SK-N-SH treated with all-trans-retinoic acid at 6 μM for 48 hours (cell line): ENCODE data around the gene MESP1.

Source experiments
- ATAC-seq: fragments of 200-7000 bp; cut with Tn5 transposase; 3 replicates; pipeline ENCODE4 v1.9.1; 2020; ENCODE audit warnings: mild to moderate bottlenecking, moderate library complexity
- ARNTL ChIP-seq: fragments of 450-650 bp; formaldehyde crosslinking; IDR thresholded peaks from 2 replicates; pipeline ENCODE4 v1.5.0; 2020; ENCODE audit warnings: low read depth, mild to moderate bottlenecking, moderate library complexity, borderline replicate concordance
- BACH2 ChIP-seq: fragments of 250-450 bp; sonication (Bioruptor Pico); IDR thresholded peaks from 2 replicates; pipeline ENCODE4 v1.9.0; 2021; ENCODE audit warnings: mild to moderate bottlenecking, borderline replicate concordance
- CSDC2 ChIP-seq: fragments of 250-450 bp; sonication (Bioruptor Pico); IDR thresholded peaks from 2 replicates; pipeline ENCODE4 v1.5.0; 2020; ENCODE audit warnings: mild to moderate bottlenecking, moderate library complexity
- ESRRG ChIP-seq: fragments of 250-450 bp; sonication (Bioruptor Pico); IDR thresholded peaks from 2 replicates; pipeline ENCODE4 v1.6.1; 2021; ENCODE audit warnings: mild to moderate bottlenecking
- GLIS3 ChIP-seq: fragments of 250-450 bp; sonication (Bioruptor Pico); IDR thresholded peaks from 2 replicates; pipeline ENCODE4 v1.5.0; 2020; ENCODE audit warnings: mild to moderate bottlenecking, moderate library complexity
- ISL1 ChIP-seq: fragments of 250-450 bp; sonication (Bioruptor Pico); IDR thresholded peaks from 2 replicates; pipeline ENCODE4 v2.1.2; 2022; ENCODE audit warnings: mild to moderate bottlenecking, moderate library complexity
- OSR1 ChIP-seq: fragments of 250-450 bp; sonication (Bioruptor Pico); IDR thresholded peaks from 2 replicates; pipeline ENCODE4 v1.8.0; 2022; ENCODE audit warnings: moderate library complexity, mild to moderate bottlenecking, inconsistent platforms
- PPARA ChIP-seq: fragments of 250-450 bp; sonication (Bioruptor Pico); IDR thresholded peaks from 2 replicates; pipeline ENCODE4 v1.5.0; 2020; ENCODE audit warnings: mild to moderate bottlenecking, borderline replicate concordance
- SNAI2 ChIP-seq: fragments of 250-450 bp; sonication (Bioruptor Pico); IDR thresholded peaks from 2 replicates; pipeline ENCODE4 v1.5.0; 2020; ENCODE audit warnings: mild to moderate bottlenecking, moderate library complexity
- TCF4 ChIP-seq: fragments of 250-450 bp; sonication (Bioruptor Pico); IDR thresholded peaks from 2 replicates; pipeline ENCODE4 v1.8.0; 2021; ENCODE audit warnings: mild to moderate bottlenecking, moderate library complexity, borderline replicate concordance
- ZC3H10 ChIP-seq: fragments of 250-450 bp; sonication (Bioruptor Pico); IDR thresholded peaks from 2 replicates; pipeline ENCODE4 v1.5.1; 2021; ENCODE audit warnings: mild to moderate bottlenecking, moderate library complexity
- ZFP3 ChIP-seq: fragments of 250-450 bp; sonication (Bioruptor Pico); IDR thresholded peaks from 2 replicates; pipeline ENCODE4 v1.5.0; 2020; ENCODE audit warnings: mild to moderate bottlenecking, moderate library complexity
- ZFP30 ChIP-seq: fragments of 450-650 bp; formaldehyde crosslinking; IDR thresholded peaks from 2 replicates; pipeline ENCODE4 v1.5.0; 2022; ENCODE audit warnings: mild to moderate bottlenecking, moderate library complexity
- ZNF565 ChIP-seq: fragments of 450-650 bp; formaldehyde crosslinking; conservative IDR thresholded peaks from 2 replicates; pipeline ENCODE4 v1.5.0; 2020; ENCODE audit warnings: low read depth, mild to moderate bottlenecking, moderate library complexity
- ZNF70 ChIP-seq: fragments of 450-650 bp; formaldehyde crosslinking; IDR thresholded peaks from 2 replicates; pipeline ENCODE4 v1.5.0; 2020; ENCODE audit warnings: mild to moderate bottlenecking, moderate library complexity
- ZNF8 ChIP-seq: fragments of 450-650 bp; formaldehyde crosslinking; IDR thresholded peaks from 2 replicates; pipeline ENCODE4 v1.5.0; 2020; ENCODE audit warnings: mild to moderate bottlenecking, moderate library complexity
- TF ChIP-seq, protein P1 (sequence below): fragments of 250-450 bp; sonication (Bioruptor Pico); IDR thresholded peaks from 2 replicates; pipeline ENCODE4 v1.5.1; 2020; ENCODE audit warnings: low read depth, mild to moderate bottlenecking, moderate library complexity
- TF ChIP-seq, protein P2 (sequence below): fragments of 250-450 bp; sonication (Bioruptor Pico); IDR thresholded peaks from 2 replicates; pipeline ENCODE4 v1.8.0; 2020; ENCODE audit warnings: mild to moderate bottlenecking, moderate library complexity, borderline replicate concordance
- TF ChIP-seq, protein P3 (sequence below): fragments of 250-450 bp; sonication (Bioruptor Pico); IDR thresholded peaks from 2 replicates; pipeline ENCODE4 v1.5.0; 2020; ENCODE audit warnings: mild to moderate bottlenecking, moderate library complexity
- TF ChIP-seq, protein P4 (sequence below): fragments of 250-450 bp; sonication (Bioruptor Pico); IDR thresholded peaks from 2 replicates; pipeline ENCODE4 v1.5.1; 2021; ENCODE audit warnings: mild to moderate bottlenecking, moderate library complexity

MESP1 gene

DNA sequence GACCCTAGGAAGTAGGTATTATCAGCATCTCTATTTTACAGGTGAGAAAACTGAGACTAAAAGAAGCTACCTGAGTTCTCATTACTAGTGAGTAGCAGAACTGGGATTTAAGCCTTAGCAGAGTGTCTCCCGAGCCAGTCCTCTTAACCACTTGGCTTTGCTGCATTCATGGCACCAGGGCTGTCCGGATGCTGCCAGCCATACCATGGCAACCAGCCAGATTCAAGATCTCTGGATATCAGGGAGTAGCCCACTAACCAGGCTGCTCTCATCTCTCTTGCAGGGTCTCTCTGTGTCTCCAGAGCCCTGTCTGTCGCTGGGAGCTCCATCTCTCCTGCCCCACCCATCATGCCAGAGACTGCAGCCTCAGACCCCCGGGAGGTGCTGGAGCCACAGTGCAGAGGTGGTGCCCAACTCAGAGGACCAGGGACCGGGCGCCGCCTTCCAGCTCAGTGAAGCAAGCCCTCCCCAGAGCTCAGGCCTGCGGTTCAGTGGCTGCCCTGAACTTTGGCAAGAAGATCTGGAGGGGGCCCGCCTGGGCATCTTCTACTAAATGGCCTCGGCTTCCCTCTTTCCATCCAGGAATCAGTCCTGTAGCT is 26.8 kb upstream of the MESP1 start (continued):
- no peak for TF ChIP-seq PPARA (CRISPR knock-in tag)
- TF ChIP-seq, protein P1, sequence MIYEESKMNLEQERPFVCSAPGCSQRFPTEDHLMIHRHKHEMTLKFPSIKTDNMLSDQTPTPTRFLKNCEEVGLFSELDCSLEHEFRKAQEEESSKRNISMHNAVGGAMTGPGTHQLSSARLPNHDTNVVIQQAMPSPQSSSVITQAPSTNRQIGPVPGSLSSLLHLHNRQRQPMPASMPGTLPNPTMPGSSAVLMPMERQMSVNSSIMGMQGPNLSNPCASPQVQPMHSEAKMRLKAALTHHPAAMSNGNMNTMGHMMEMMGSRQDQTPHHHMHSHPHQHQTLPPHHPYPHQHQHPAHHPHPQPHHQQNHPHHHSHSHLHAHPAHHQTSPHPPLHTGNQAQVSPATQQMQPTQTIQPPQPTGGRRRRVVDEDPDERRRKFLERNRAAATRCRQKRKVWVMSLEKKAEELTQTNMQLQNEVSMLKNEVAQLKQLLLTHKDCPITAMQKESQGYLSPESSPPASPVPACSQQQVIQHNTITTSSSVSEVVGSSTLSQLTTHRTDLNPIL = no peak

DNA sequence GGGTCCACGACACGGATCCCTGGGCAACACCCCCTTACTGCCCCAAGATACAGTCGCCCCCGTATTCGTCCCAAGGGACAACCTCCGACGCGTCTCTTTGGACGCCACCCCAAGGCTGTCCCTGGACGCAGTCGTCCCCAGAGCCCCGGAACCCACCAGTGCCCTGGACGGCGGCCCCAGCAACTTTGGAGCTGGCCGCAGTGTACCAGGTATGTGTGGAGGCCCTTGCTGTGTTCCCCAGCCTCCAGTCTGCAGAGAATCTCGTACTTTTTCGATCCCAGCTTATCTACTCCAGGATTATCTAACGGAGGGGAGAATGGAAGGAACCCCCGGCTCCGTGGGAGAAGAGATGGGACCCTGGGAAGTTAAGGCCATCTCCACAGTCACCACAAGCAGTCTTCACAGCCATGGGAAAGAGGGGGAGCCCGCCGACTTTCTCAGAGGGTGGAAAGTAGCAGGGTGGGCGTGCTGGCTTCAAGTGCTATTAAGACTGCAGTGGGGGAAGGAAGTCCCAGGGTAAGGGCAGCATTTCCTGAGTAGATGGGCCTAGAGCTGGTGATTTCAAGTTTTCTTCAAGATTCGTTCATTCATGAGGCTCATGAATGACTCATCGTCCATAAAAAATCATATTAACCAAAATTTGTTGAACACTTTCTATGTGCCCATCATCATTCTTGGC is 26.2 kb upstream of the MESP1 start:
- ATAC-seq = no peak
- TF ChIP-seq ZC3H10 = no peak
- TF ChIP-seq, protein P1 = no peak
- TF ChIP-seq, all 23 proteins: peak for 0

DNA sequence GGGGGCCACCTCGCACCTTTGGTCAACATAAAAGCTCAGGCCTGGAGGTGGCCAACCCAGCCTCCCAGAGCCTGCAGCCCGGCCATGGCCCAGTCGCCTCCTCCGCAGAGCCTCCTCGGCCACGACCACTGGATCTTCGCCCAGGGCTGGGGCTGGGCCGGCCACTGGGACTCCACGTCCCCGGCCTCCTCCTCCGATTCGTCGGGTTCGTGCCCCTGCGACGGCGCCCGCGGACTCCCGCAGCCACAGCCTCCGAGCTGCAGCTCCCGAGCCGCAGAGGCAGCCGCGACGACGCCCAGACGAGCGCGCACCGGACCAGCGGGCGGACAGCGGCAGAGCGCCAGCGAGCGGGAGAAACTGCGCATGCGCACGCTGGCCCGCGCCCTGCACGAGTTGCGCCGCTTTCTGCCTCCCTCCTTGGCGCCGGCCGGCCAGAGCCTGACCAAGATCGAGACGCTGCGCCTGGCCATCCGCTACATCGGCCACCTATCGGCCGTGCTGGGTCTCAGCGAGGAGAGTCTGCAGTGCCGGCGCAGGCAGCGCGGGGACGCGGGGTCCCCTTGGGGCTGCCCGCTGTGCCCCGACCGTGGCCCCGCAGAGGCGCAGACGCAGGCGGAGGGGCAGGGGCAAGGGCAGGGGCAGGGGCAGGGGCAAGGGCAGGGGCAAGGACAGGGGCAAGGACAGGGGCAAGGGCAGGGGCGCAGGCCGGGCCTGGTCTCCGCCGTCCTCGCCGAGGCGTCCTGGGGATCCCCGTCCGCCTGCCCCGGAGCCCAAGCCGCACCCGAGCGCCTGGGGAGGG is 25.4 kb upstream of the MESP1 start, which contains the start of gene MESP2:
Gene MESP2 (plus strand): TSS at position 59 of the 799 bp plus-strand sequence. CDS start 26 bp downstream, at position 85.
- TF ChIP-seq, protein P2, sequence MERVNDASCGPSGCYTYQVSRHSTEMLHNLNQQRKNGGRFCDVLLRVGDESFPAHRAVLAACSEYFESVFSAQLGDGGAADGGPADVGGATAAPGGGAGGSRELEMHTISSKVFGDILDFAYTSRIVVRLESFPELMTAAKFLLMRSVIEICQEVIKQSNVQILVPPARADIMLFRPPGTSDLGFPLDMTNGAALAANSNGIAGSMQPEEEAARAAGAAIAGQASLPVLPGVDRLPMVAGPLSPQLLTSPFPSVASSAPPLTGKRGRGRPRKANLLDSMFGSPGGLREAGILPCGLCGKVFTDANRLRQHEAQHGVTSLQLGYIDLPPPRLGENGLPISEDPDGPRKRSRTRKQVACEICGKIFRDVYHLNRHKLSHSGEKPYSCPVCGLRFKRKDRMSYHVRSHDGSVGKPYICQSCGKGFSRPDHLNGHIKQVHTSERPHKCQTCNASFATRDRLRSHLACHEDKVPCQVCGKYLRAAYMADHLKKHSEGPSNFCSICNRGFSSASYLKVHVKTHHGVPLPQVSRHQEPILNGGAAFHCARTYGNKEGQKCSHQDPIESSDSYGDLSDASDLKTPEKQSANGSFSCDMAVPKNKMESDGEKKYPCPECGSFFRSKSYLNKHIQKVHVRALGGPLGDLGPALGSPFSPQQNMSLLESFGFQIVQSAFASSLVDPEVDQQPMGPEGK (CRISPR knock-in tag) = no peak
- TF ChIP-seq BACH2 (CRISPR knock-in tag) = no peak
- TF ChIP-seq ZNF70 = peak; percentile 79
- peak; percentile 85 for ATAC-seq

DNA sequence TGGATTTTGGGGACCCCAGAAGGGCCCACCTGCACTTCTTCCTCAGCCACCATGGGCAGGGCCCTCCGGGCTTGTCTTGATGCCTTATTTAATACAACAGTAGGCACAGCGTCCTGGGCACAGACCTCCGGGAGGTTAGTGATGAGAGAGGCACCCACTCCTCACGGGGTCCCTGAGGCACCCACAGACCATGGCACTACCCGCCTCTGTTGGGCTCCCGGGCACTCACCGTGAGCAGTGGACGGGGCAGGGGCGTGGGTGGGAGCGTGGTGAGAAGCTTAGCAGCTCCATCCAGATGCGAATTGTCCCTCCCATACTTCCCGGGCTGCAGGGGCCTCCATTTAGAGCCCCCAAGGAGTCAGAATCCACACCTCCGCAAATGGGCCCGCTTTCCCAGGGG is 24.8 kb upstream of the MESP1 start:
- TF ChIP-seq, protein P3, sequence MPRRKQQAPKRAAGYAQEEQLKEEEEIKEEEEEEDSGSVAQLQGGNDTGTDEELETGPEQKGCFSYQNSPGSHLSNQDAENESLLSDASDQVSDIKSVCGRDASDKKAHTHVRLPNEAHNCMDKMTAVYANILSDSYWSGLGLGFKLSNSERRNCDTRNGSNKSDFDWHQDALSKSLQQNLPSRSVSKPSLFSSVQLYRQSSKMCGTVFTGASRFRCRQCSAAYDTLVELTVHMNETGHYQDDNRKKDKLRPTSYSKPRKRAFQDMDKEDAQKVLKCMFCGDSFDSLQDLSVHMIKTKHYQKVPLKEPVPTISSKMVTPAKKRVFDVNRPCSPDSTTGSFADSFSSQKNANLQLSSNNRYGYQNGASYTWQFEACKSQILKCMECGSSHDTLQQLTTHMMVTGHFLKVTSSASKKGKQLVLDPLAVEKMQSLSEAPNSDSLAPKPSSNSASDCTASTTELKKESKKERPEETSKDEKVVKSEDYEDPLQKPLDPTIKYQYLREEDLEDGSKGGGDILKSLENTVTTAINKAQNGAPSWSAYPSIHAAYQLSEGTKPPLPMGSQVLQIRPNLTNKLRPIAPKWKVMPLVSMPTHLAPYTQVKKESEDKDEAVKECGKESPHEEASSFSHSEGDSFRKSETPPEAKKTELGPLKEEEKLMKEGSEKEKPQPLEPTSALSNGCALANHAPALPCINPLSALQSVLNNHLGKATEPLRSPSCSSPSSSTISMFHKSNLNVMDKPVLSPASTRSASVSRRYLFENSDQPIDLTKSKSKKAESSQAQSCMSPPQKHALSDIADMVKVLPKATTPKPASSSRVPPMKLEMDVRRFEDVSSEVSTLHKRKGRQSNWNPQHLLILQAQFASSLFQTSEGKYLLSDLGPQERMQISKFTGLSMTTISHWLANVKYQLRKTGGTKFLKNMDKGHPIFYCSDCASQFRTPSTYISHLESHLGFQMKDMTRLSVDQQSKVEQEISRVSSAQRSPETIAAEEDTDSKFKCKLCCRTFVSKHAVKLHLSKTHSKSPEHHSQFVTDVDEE = no peak
- TF ChIP-seq OSR1 (CRISPR knock-in tag) (no peak), CSDC2 (CRISPR knock-in tag) (no peak), PPARA (CRISPR knock-in tag) (no peak), ZNF8 (CRISPR knock-in tag) (no peak), ZNF70 (no peak), ISL1 (CRISPR knock-in tag) (no peak), ARNTL (no peak), ESRRG (no peak), ZNF565 (CRISPR knock-in tag) (no peak), ZFP30 (CRISPR knock-in tag) (no peak), ZFP3 (CRISPR knock-in tag) (no peak), GLIS3 (no peak), SNAI2 (CRISPR knock-in tag) (no peak)
- no peak for ATAC-seq

DNA sequence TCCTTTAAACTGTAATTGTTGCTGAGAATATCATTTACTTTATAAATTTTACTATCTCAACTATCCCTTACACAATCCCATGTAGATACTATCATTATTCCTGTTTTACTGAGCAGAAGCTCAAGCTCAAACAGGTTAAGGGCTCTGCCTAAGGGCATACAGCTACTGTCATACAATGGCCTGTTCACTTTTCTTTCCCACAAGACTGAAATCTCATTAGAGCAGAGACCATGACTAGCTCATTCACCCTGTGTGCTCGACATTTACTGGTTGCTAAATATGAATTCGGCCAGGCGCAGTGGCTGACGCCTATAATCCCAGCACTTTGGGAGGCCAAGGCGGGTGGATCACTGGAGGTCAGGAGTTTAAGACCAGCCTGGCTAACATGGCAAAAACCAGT is 23.4 kb upstream of the MESP1 start:
- ATAC-seq = no peak
- TF ChIP-seq, protein P4, sequence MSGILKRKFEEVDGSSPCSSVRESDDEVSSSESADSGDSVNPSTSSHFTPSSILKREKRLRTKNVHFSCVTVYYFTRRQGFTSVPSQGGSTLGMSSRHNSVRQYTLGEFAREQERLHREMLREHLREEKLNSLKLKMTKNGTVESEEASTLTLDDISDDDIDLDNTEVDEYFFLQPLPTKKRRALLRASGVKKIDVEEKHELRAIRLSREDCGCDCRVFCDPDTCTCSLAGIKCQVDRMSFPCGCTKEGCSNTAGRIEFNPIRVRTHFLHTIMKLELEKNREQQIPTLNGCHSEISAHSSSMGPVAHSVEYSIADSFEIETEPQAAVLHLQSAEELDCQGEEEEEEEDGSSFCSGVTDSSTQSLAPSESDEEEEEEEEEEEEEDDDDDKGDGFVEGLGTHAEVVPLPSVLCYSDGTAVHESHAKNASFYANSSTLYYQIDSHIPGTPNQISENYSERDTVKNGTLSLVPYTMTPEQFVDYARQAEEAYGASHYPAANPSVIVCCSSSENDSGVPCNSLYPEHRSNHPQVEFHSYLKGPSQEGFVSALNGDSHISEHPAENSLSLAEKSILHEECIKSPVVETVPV = no peak
- TF ChIP-seq ZFP30 (CRISPR knock-in tag) (no peak), TCF4 (CRISPR knock-in tag) (no peak), ZFP3 (CRISPR knock-in tag) (no peak), PPARA (CRISPR knock-in tag) (no peak), ZNF565 (CRISPR knock-in tag) (no peak), SNAI2 (CRISPR knock-in tag) (no peak), CSDC2 (CRISPR knock-in tag) (no peak)
- TF ChIP-seq, protein P2 (CRISPR knock-in tag) = no peak
